DOHH2 (cell line): ENCODE data around the gene TOMT.
A peak's percentile ranks its signal among the peaks of the same experiment; 100 is the strongest.

ENCODE experiments used
- H3F3A ChIP-seq: fragments of 200-600 bp; sonication (generic), shearing (Covaris generic); 2 replicates; pipeline ENCODE4 v1.6.0; 2016; ENCODE audit warnings: antibody characterized with exemption, mild to moderate bottlenecking; ENCODE audit not compliant: control insufficient read depth, insufficient read depth
- H3K27ac ChIP-seq: fragments of 200-600 bp; sonication (generic); 2 replicates; pipeline ENCODE4 v1.5.1; 2014; ENCODE audit warnings: low read depth, mild to moderate bottlenecking, low read length, moderate library complexity
- H3K27me3 ChIP-seq: fragments of 200-600 bp; sonication (generic); 2 replicates; pipeline ENCODE4 v1.6.1; 2014; ENCODE audit warnings: mild to moderate bottlenecking, low read length, mixed read lengths; ENCODE audit not compliant: control insufficient read depth
- H3K36me3 ChIP-seq: fragments of 200-600 bp; sonication (generic); 2 replicates; pipeline ENCODE4 v1.6.1; 2014; ENCODE audit warnings: mild to moderate bottlenecking, low read length, moderate library complexity, mixed read lengths; ENCODE audit not compliant: control insufficient read depth
- H3K4me1 ChIP-seq: fragments of 200-600 bp; sonication (generic); 2 replicates; pipeline ENCODE4 v1.6.1; 2014; ENCODE audit warnings: mild to moderate bottlenecking, low read length, mixed read lengths; ENCODE audit not compliant: control insufficient read depth
- H3K4me2 ChIP-seq: fragments of 200-600 bp; sonication (generic); 2 replicates; pipeline ENCODE4 v1.6.0; 2014; ENCODE audit warnings: mild to moderate bottlenecking, low read length, moderate library complexity
- H3K4me3 ChIP-seq: fragments of 200-600 bp; sonication (generic); 2 replicates; pipeline ENCODE4 v1.5.1; 2014; ENCODE audit warnings: mild to moderate bottlenecking, low read length, mixed read lengths
- H3K79me2 ChIP-seq: fragments of 200-600 bp; sonication (generic); 2 replicates; pipeline ENCODE4 v1.6.1; 2014; ENCODE audit warnings: mild to moderate bottlenecking, low read length, mixed read lengths; ENCODE audit not compliant: control insufficient read depth
- H3K9me2 ChIP-seq: fragments of 200-600 bp; sonication (generic); replicated peaks from 2 replicates; pipeline ENCODE4 v1.6.1; 2014; ENCODE audit warnings: mild to moderate bottlenecking, low read length, mixed read lengths; ENCODE audit not compliant: control insufficient read depth
- H3K9me3 ChIP-seq: fragments of 200-600 bp; sonication (generic); 2 replicates; pipeline ENCODE4 v1.6.1; 2014; ENCODE audit warnings: antibody characterized with exemption, low read length, mixed read lengths; ENCODE audit not compliant: control insufficient read depth, insufficient read depth
- H4K20me1 ChIP-seq: fragments of 200-600 bp; sonication (generic); 2 replicates; pipeline ENCODE4 v1.6.0; 2014; ENCODE audit warnings: low read depth, mild to moderate bottlenecking, antibody characterized with exemption, low read length, moderate library complexity; ENCODE audit not compliant: control insufficient read depth, insufficient read depth
- EZH2phosphoT487 ChIP-seq: fragments of 200-600 bp; sonication (generic); IDR thresholded peaks from 2 replicates; pipeline ENCODE4 v1.6.1; 2017; ENCODE audit warnings: borderline replicate concordance, mild to moderate bottlenecking, antibody characterized with exemption, low read length, moderate library complexity, mixed read lengths
- TF ChIP-seq, protein P1 (sequence below): fragments of 200-600 bp; sonication (generic); IDR thresholded peaks from one replicate; pipeline ENCODE4 v1.5.1; 2014; ENCODE audit warnings: antibody characterized with exemption, mild to moderate bottlenecking, low read depth, low read length; ENCODE audit not compliant: poor library complexity, severe bottlenecking

TOMT gene

DNA sequence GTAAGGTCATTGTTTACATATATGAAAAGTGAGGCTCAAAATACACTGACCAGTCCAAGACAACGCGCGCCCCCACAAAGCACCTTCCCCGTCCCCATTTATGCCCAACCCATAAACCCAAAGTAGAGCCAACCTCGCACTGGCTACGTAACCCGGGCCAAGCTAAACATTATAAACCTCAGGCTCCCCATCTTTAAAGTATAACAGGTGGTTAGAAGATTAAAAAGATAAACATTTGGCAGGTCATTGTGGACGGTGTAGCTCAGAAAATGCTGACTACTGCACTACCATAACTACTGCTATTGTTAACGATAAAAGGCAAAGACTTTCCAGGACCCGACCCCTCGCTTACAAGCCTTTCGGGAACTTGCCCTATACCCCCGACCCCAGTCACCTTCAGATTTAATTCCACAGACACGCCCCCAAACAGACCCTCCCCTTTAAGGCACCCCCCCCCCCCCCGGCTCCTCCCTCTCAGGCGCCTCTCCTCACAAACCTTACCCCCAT, 25.9 kb upstream of the TOMT start:
- H3K27me3 ChIP-seq = no peaks in the 10 kb centered on the region
- no peaks in the 10 kb centered on the region for H3K9me3 ChIP-seq
- no peaks in the 10 kb centered on the region for H3K9me2 ChIP-seq
- H3F3A ChIP-seq = peaks cover 4% of the 10 kb centered on the region; the same call in 1 of the 2 replicates
- H3K79me2 ChIP-seq = peaks cover 53% of the 10 kb centered on the region
- peaks cover 46% of the 10 kb centered on the region for H3K4me1 ChIP-seq
- peak overlapping the region; percentile 92 for H3K4me3 ChIP-seq
- peak overlapping the region; percentile 53 for H3K27ac ChIP-seq
- TF ChIP-seq EZH2phosphoT487 = no peak
- TF ChIP-seq, protein P1, sequence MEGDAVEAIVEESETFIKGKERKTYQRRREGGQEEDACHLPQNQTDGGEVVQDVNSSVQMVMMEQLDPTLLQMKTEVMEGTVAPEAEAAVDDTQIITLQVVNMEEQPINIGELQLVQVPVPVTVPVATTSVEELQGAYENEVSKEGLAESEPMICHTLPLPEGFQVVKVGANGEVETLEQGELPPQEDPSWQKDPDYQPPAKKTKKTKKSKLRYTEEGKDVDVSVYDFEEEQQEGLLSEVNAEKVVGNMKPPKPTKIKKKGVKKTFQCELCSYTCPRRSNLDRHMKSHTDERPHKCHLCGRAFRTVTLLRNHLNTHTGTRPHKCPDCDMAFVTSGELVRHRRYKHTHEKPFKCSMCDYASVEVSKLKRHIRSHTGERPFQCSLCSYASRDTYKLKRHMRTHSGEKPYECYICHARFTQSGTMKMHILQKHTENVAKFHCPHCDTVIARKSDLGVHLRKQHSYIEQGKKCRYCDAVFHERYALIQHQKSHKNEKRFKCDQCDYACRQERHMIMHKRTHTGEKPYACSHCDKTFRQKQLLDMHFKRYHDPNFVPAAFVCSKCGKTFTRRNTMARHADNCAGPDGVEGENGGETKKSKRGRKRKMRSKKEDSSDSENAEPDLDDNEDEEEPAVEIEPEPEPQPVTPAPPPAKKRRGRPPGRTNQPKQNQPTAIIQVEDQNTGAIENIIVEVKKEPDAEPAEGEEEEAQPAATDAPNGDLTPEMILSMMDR = no peak
- H3K36me3 ChIP-seq = peaks cover 20% of the 10 kb centered on the region
- H3K4me2 ChIP-seq = peak overlapping the region; percentile 73
- H4K20me1 ChIP-seq = 0 out of 2 replicates have a peak, but pooled peaks cover 8% of the 10 kb centered on the region

- Histone ChIP-seq H3F3A (peaks cover 4% of the 10 kb centered on the region; the same call in 1 of the 2 replicates), H3K27me3 (no peaks in the 10 kb centered on the region), H4K20me1 (0 out of 2 replicates have a peak, but pooled peaks cover 5% of the 10 kb centered on the region), H3K4me3 (peak within 1 kb of the TSS; percentile 92), H3K36me3 (peaks cover 16% of the 10 kb centered on the region), H3K4me2 (peak within 1 kb of the TSS; percentile 81), H3K9me2 (no peaks in the 10 kb centered on the region), H3K9me3 (no peaks in the 10 kb centered on the region), H3K4me1 (peaks cover 42% of the 10 kb centered on the region), H3K79me2 (peaks cover 46% of the 10 kb centered on the region), H3K27ac (peak within 1 kb of the TSS; percentile 53)
- no peak for TF ChIP-seq EZH2phosphoT487
- TF ChIP-seq, protein P1 = no peak
Observed at GRCh38 chr11:72080326-72081183, 25.2 kb upstream of the TOMT start, which contains the start of the genes LRRC51 and NUMA1. Gene LRRC51, plus strand, starts transcription at chr11:72080850. Its CDS starts 8,234 bp downstream, at chr11:72089084. Gene NUMA1, minus strand, starts transcription at chr11:72080542. Its CDS starts 44,599 bp downstream, at chr11:72035943.

DNA sequence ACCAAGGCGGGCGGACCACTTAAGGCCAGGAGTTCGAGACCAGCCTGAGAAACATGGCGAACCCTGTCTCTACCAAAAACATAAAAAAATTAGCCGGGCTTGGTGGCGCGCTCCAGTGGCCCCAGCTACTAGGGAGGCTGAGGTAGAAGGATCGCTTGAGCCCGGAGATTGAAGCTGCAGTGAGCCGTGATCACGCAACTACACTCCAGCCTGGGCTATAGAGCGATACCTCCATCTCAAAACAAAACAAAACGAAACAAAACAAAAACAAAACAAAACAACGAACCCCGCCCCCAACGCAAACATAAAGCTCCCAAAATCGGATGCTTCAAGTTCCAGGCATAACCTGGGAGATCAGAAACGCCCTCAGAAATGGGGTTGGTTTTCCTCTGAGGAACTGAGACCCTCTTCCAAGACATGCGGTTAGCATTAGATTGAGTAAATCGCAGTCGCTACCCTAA, 24.5 kb upstream of the TOMT start:
- peak overlapping the region; percentile 80 for H3K4me3 ChIP-seq
- H3K36me3 ChIP-seq = peaks cover 11% of the 10 kb centered on the region
- peak overlapping the region; percentile 81 for H3K4me2 ChIP-seq
- TF ChIP-seq, protein P1 = no peak
- no peak for TF ChIP-seq EZH2phosphoT487
- 0 out of 2 replicates have a peak, but pooled peaks cover 5% of the 10 kb centered on the region for H4K20me1 ChIP-seq
- H3K9me3 ChIP-seq = no peaks in the 10 kb centered on the region
- peaks cover 5% of the 10 kb centered on the region; the same call in 1 of the 2 replicates for H3F3A ChIP-seq
- peaks cover 42% of the 10 kb centered on the region for H3K4me1 ChIP-seq
- no peaks in the 10 kb centered on the region for H3K9me2 ChIP-seq
- H3K27me3 ChIP-seq = no peaks in the 10 kb centered on the region
- peak overlapping the region; percentile 34; the same call in 1 of the 2 replicates for H3K27ac ChIP-seq
- peaks cover 40% of the 10 kb centered on the region for H3K79me2 ChIP-seq
